HG03196 (cell line): ENCODE measurements around the gene PLB1.

ENCODE experiments used
- ATAC-seq: cut with Tn5 transposase; IDR thresholded peaks from one replicate; pipeline ENCODE4 v1.9.1; 2021; ENCODE audit not compliant: unreplicated experiment

PLB1 gene

DNA sequence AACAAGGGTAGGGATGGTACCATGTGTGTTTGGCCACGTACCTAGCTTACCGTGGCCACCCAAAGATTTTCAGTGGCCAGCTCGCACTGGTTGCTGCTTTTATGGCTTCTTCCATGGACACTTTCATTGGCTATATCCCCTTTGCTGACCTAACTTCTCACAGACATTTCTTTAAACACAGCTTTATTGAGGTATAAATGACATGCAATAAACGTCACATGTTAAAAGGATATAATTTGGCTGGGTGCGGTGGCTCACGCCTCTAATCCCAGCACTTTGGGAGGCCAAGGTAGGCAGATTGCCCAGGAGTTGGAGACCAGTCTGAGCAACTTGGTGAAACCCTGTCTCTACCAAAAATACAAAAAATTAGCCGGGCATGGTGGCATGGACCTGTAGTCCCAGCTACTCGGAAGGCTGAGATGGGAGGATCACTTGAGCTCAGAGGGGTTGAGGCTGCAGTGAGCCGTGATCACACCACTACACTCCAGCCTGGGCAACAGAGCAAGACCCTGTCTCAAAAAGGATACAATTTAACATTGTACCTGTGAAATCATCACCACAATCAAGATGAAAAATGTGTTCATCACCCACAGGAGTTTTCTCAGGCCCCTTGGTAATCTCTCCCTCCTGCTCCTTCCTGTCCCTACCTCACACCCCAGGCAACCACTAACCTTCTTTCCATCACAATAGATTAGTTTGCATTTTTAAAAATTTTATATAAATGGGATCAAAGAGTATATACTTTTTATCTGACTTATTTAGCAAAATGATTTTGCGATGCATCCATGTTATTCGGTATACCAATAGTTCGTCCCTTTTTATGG is 127.9 kb downstream of the PLB1 start:
- ATAC-seq: no peak

DNA sequence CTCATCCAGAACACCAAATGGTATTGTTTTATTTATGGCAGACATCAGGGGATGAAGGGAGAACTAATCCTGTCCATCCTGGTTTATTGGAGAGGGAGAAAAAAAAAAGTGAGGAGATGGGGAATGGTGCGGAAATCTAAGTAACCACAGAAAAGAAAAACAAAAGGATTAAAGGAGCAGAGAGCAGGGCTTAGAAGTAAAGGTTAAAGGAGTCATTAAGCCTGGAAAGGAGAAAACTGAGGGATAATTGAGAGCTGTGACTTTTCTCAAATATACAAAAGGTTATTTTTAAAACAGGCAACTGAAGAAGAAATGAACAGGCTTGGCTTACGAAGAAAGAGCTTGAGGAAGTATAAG is 128.6 kb downstream of the PLB1 start:
- no peak for ATAC-seq

DNA sequence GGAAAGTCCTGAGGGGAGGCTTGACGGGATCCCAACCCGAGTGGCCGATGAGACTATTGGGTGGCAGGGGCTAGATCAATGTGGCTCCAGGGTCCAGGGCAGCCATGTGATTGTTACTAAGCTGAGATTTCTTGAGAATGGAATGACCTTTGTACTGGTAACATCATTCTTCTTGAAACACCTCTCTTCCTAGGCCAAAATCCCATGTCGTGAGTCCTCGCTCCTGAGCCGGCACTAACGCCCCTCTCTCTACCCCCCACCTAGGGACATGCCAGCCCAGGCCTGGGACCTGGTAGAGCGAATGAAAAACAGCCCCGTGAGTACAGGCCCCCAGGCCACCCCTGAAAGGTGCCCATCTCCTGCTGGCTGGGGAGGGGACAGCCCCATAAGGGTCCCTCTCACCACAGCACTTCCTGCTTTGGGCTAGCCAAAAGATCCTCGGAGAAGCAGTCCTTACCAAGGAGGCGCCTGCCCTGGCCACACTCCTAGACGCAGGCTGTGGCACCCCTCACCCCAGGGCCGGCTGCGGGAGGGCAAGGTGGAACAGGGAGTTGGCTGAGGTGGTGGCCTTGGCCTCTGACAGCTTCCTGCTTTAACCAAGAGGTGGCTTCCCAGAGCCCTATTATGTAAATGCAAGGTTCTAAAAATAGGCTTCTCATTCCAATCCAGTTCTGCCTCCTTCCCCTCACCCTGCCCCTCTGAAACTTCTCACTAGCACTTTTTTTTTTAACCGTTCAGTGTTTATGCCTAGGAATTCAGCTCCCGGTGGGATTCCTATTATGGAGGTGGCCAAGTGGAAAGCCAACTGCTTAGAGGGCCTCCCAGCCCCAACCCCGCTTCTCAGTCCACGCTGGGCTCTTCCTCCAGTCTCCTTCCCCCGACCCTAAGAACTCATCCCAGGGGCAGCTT is 129.2 kb downstream of the PLB1 start:
- peak; percentile 75 for ATAC-seq

DNA sequence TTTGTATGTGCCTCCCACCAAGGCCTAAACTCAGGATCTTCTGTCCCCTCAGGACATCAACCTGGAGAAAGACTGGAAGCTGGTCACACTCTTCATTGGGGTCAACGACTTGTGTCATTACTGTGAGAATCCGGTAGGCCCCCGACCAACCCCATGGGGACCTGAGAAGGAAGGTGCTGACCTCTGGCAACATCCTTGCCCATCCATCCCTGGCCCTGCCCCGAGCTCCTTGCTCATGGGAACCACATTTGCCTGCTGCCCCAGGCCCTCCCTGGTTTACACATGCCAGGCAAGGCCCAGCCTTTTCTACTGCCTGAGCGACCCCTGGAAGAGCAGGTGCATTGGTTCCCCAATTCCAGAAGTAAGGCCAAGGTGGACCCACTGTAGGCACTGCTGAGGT is 130.5 kb downstream of the PLB1 start:
- no peak for ATAC-seq

GRCh38 chr2:28626891-28627421 is 131.1 kb downstream of the PLB1 start:
- ATAC-seq: no peak

- no peak for ATAC-seq
These were observed 132.0 kb downstream of the PLB1 start for GRCh38 chr2:28627722-28628480.

GRCh38 chr2:28628506-28628905 is 132.6 kb downstream of the PLB1 start:
- no peak for ATAC-seq

- ATAC-seq: no peak
These were observed 133.1 kb downstream of the PLB1 start for GRCh38 chr2:28628987-28629386.

- no peak for ATAC-seq
These were observed 134.1 kb downstream of the PLB1 start for GRCh38 chr2:28629910-28630309.

DNA sequence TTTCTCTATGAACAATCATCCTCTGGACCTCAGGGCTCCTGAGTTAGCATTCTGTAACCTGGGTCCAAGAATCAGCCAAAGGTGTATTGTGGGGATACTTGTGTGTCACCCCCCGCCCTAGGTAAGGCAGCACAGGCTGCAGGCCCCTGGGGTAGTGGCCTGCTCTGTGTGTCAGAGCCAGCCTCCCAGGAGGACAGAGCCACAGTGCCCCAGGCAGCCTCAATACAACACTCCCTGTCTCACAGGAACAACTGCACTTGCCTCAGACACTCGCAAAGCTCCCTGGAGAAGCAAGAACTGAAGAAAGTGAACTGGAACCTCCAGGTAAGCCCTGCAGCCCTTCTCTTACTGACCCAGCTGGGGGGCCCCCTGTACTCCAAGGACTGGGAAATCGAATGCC is 134.5 kb downstream of the PLB1 start:
- no peak for ATAC-seq

- no peak for ATAC-seq
These were observed 135.8 kb downstream of the PLB1 start for GRCh38 chr2:28631514-28632206.

GRCh38 chr2:28632791-28633190 is 136.9 kb downstream of the PLB1 start:
- no peak for ATAC-seq

GRCh38 chr2:28633204-28633603 is 137.3 kb downstream of the PLB1 start:
- ATAC-seq: no peak

- no peak for ATAC-seq
These were observed 137.9 kb downstream of the PLB1 start for GRCh38 chr2:28633746-28634145.

DNA sequence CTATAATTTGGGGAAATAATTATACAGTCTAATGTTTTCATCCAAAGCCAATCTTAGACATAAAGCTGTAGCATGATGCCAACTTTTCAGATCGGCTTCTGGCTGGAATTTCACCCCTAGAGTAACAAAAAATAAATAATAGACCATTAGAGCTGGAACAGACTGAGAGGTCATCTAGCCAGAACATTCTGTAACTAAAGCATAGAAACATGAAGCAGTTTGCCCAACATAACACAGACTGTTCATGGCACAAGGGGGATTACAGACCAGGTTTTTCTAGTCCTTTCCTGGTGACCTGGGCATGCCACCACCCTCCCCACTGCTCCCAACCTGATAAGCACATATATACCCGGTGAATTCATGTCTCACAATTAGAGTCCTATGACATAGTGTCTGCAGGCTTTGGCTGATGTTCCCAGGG is 139.3 kb downstream of the PLB1 start:
- no peak for ATAC-seq

DNA sequence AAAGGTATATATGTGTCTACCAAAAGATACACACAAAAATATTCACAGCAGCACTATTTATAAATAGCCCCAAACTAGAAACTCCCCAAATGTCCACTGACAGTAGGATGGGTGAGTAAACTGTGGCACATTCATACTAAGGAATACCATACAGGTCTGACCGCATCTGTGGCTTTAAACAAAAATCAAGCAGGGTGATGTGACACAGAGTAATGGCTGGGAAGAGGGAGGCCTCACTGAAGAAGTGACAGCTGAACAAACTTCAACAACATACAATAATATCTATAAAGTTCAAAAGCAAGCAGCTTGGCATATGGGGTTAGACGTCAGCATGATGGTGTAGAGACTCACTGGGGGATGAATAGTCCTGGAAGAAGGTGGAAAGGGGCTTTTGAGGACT is 140.6 kb downstream of the PLB1 start:
- ATAC-seq: no peak

GRCh38 chr2:28637066-28638047 is 141.5 kb downstream of the PLB1 start:
- no peak for ATAC-seq

GRCh38 chr2:28638102-28638501 is 142.2 kb downstream of the PLB1 start:
- no peak for ATAC-seq

DNA sequence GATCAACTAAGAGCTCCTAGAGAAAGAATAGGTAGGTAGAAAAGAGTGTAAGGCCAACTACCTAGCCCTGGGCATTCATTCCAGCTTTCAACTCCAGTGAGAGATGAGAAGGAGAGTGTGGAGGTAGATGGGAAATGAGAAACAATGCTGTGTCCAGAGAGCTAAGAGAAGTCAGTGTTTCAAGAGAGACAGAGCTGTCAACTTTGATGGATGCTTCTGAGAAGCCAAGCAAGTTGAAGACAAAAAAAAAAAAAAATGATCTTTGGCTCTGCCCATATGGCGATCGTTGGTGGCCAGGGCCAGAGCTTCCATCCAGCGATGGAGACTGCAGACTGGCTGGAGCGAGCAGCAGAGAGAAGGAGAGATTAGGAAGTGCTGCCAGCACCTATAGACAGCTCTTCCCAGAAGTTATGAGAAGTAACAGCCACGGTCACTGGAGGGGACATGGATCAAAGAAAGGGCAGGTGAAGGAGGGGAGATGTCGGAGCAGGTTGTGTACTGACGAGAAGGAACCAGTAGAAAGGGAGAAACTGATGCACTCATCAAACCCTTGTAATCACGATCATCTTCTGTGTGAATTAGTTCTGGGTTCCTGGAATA is 143.3 kb downstream of the PLB1 start:
- no peak for ATAC-seq
